Activated CD8-positive, alpha-beta memory T cell treated with anti-CD3 and anti-CD28 coated beads for 1 hour (primary cell): ENCODE measurements around the gene SPATS2.

Experiments used
- DNase-seq, 2 donors: peaks; one replicate each; pipeline ENCODE4 v3.0.0-alpha.2; 2020; ENCODE audit warnings: low read depth in 1 of 2; ENCODE audit errors: extremely low read depth in 1 of 2

SPATS2 gene

GRCh38 chr12:49461221-49461620 lies 94.0 kb downstream of the SPATS2 start:
- DNase-seq = no peak

GRCh38 chr12:49462083-49462744 lies 95.0 kb downstream of the SPATS2 start:
- DNase-seq = no peak

GRCh38 chr12:49465132-49465531 lies 97.9 kb downstream of the SPATS2 start:
- DNase-seq = no peak

- no peak for DNase-seq
Measured at GRCh38 chr12:49470986-49471385, 103.7 kb downstream of the SPATS2 start.

- DNase-seq = no peak
Measured at GRCh38 chr12:49471557-49471956, 104.3 kb downstream of the SPATS2 start.

- no peak for DNase-seq
Measured at GRCh38 chr12:49476091-49476490, 108.8 kb downstream of the SPATS2 start.

GRCh38 chr12:49478949-49479664 lies 111.8 kb downstream of the SPATS2 start:
- no peak for DNase-seq

GRCh38 chr12:49482095-49483051 lies 115.1 kb downstream of the SPATS2 start:
- DNase-seq = no peak

GRCh38 chr12:49483619-49484018 lies 116.4 kb downstream of the SPATS2 start:
- no peak for DNase-seq

GRCh38 chr12:49487605-49488004 lies 120.3 kb downstream of the SPATS2 start:
- no peak for DNase-seq

GRCh38 chr12:49489154-49489553 lies 121.9 kb downstream of the SPATS2 start:
- no peak for DNase-seq

- DNase-seq = no peak
Measured at GRCh38 chr12:49489720-49490119, 122.5 kb downstream of the SPATS2 start.

- DNase-seq = no peak
Measured at GRCh38 chr12:49491823-49492222, 124.6 kb downstream of the SPATS2 start.

GRCh38 chr12:49493900-49494299 lies 126.6 kb downstream of the SPATS2 start:
- DNase-seq = no peak

GRCh38 chr12:49496417-49497360 lies 129.4 kb downstream of the SPATS2 start:
- no peak for DNase-seq

GRCh38 chr12:49501895-49502294 lies 134.6 kb downstream of the SPATS2 start:
- no peak for DNase-seq

- DNase-seq = no peak
Measured at GRCh38 chr12:49502590-49502989, 135.3 kb downstream of the SPATS2 start.

- no peak for DNase-seq
Measured at GRCh38 chr12:49503674-49504180, 136.5 kb downstream of the SPATS2 start.

- DNase-seq = no peak
Measured at GRCh38 chr12:49505672-49506071, 138.4 kb downstream of the SPATS2 start.

GRCh38 chr12:49507139-49507538 lies 139.9 kb downstream of the SPATS2 start:
- no peak for DNase-seq
